HG02678 (cell line): ENCODE measurements around the gene FRYL.
A peak's percentile ranks its signal among the peaks of the same experiment; 100 is the strongest.
"Not testable (repeated sequence)": the region's sequence is repeated elsewhere in the genome, so short reads cannot be mapped to it uniquely, and the experiment has no call there.

Source experiments
- ATAC-seq: cut with Tn5 transposase; IDR thresholded peaks from one replicate; pipeline ENCODE4 v1.9.1; 2021; ENCODE audit warnings: mild to moderate bottlenecking, moderate library complexity; ENCODE audit not compliant: unreplicated experiment

FRYL gene

GRCh38 chr4:48704091-48704802, 75.8 kb downstream of the FRYL start:
- no peak for ATAC-seq

- no peak for ATAC-seq
These were observed 80.6 kb downstream of the FRYL start for GRCh38 chr4:48699475-48699874.

- no peak for ATAC-seq
These were observed 81.8 kb downstream of the FRYL start for GRCh38 chr4:48698029-48698971.

DNA sequence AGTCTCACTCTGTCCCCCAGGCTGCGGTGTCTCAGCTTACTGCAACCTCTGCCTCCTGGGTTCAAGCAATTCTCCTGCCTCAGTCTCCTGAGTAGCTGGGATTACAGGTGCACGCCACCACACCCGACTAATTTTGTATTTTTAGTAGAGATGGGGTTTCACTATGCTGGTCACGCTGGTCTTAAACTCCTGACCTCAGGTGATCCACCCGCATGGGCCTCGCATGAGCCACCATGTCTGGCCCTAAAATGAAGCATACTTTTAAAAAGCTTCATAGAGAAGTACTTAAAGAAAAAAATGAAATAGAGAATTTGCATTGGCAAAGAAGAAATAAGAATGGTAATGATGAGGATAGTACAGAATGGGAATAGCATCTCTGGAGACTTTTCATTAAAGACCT, 82.6 kb downstream of the FRYL start:
- not testable (repeated sequence) for ATAC-seq

DNA sequence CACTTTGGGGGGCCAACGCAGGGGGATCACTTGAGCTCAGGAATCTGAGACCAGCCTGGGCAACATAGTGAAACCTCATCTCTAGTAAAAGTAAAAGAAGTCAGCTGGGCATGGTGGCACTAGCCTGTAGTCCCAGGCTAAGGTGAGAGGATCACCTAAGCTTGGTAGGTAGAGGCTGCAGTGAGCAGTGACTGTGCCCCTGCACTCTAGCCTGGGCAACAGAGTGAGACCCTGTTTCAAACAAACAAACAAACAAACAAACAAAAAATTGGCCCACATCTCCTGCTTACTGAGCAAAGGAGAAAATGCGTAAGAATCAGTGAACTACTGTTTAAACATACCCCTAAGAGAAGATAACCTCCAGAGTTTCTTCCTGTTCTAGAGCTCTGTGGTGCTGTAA, 85.3 kb downstream of the FRYL start:
- no peak for ATAC-seq

DNA sequence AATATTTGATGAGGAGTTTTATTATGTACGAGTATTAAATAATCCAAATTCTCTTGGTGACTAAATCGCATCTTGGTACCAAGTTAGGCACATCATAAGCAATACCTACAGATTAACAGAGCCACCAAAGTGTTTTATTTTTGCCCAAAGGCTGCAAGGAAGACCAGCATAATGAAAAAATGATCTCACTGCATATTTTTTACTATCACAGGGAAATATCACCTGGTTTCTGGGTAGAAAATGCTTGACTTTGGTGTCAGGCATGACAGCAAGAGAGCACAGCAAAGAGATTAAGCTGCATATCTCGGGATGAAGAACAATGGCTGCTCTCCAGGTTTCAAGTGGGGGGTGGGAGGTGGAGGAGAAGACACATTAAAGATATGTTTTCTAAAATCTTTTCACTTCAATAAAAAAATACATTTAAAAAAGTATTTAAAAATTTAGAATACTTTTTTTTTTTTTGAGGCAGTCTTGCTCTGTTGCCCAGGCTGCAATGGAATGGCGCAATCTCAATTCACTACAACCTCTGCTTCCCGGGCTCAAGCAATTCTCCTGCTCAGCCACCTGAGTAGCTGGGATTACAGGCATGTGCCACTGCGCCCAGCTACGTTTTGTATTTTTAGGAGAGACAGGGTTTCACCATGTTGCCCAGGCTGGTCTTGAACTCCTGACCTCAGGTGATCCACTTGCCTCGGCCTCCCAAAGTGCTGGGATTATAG, 86.1 kb downstream of the FRYL start:
- no peak for ATAC-seq

DNA sequence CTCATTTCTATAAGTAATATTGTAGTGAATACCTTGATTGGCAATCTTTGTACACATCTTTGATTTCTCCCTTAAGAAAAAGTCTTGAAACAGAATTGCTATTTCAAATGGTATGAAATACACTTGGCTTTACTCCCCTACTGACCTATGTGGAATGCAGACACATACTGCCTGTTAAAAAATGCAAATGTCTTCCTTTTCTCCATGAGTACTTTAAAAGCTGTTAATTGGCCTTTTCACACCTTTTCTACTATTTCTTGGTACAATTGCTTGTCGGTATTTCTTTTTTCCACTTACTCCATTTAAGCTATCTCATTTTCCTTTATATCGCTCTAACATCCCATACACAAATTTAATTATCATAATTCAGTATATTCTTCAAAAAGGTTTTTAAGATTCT, 87.2 kb downstream of the FRYL start:
- no peak for ATAC-seq

- ATAC-seq = no peak
These were observed 88.0 kb downstream of the FRYL start for GRCh38 chr4:48692044-48692443.

GRCh38 chr4:48688953-48689352, 91.1 kb downstream of the FRYL start:
- no peak for ATAC-seq

DNA sequence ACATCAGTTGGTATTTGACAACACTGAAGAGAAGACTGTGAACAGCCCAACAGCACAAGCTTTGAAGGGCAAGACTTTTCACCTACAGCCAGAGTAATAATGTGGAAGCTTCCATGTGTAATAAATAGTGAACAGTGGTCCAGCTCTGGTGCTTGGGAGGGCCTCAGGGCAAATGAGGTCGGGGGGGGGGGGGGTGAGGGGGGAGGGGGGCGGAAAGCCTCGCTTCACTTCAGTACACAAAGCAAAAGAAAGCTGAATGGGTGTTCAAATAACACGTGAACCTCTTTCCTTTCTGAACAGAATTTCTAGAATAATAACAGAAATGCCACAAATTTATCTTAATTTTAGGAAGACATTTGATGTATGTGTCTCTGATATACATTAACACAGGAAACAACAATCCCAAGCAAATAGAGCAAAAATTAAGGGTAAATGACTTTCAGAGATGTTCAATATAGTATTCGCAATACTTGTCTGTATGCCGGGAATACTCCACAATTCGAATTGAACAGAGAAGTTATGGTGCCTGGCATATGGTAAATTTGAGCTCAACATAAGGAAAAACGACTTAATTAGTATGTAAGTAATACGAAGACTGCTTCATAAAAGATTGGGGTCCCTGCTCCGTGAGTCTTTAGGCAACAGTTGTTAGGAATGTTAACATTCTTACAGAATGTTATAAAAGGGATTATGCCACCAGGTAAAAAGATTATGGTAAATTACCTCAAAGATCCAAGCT, 92.6 kb downstream of the FRYL start:
- no peak for ATAC-seq

GRCh38 chr4:48686369-48686768, 93.7 kb downstream of the FRYL start:
- no peak for ATAC-seq

- ATAC-seq = peak; percentile 84
These were observed 96.1 kb downstream of the FRYL start for GRCh38 chr4:48683784-48684666.

DNA sequence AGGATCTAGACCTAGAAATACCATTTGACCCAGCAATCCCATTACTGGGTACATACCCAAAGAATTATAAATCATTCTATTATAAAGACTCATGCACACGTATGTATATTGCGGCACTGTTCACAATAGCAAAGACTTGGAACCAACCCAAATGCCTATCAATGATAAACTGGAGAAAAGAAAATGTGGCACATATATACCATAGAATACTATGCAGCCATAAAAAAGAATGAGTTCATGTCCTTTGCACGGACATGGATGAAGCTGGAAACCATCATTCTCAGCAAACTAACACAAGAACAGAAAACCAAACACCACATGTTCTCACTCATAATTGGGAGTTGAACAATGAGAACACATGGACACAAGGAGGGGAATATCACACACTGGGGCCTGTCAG, 97.2 kb downstream of the FRYL start:
- ATAC-seq = not testable (repeated sequence)

DNA sequence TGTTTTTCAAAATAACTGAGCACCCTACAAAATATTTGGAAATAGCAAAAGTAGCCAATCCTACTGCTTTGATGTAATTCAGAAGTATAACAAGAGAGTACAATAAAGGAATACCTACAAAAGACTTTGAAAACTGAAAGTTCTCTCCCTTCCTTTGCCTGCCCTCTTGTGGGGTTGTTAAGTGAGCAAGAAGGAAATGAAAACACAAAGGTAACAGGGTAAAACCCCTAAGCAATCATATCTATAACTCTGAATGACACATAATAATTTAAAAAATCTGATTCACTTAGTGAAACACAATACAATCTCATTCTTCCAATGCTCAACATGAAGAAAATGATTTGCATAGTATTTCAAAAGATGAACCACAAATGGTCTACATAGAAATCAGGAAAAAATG, 98.2 kb downstream of the FRYL start:
- peak; percentile 78 for ATAC-seq

DNA sequence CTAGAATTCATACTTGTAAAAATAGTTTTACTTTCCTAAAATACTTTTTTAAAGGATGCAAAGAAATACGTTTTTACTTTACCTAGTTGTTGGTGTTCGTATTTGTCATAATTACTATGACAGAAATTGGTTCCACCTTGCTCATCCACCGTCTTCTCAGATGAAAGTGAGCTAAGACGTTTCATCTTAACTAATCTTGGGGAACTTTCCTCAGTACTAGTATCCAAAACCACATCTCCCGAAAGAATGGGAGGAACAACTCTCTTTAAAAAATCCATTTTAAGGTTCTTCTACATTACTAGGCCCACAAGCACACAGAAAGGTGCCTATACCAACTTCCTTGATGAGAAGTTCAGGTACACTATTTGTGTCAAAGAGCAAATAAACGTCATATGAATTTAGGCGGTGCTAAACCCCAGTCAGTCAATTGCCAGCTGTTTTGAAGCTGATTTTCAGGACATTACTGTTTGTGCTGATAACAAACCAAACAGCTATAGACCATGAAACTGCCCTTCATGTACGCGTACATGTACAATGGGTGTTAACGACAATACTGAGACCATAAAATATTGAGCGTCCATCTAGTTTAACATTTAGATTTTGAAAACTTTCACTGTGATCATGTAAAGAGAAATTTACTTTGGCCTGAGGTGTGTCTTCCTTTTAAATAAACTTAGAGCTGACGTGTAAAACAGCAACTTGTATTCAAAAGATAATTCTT, 99.1 kb downstream of the FRYL start:
- ATAC-seq = no peak

- no peak for ATAC-seq
These were observed 106.5 kb downstream of the FRYL start for GRCh38 chr4:48673537-48673936.

DNA sequence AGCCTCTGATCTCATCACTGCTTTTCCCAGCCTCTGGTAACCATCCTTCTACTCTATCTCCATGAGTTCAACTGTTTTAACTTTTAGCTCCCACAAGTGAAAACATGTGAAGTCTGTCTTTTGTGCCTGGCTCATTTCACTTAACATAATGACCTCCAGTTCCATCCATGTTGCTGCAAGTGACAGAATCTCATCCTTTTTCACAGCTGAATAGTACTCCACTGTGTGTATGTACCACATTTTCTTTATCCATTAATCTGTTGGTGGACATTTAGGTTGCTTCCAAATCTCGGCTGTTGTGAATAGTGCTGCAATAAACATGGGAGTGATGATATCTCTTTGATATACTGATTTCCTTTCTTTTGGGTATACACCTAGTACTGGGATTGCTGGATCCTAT, 109.5 kb downstream of the FRYL start:
- ATAC-seq = no peak

GRCh38 chr4:48669086-48669485, 111.0 kb downstream of the FRYL start:
- ATAC-seq = no peak
